H9 (cell line): ENCODE data around the gene HDAC5. TPM values are rescaled to one million over a fixed set of nuclear protein-coding genes. Genes with fewer than 3 reads are reported as not detected.
A peak's percentile ranks its signal among the peaks of the same experiment; 100 is the strongest.
"Not testable (repeated sequence)": the region's sequence is repeated elsewhere in the genome, so short reads cannot be mapped to it uniquely, and the experiment has no call there.

Experiments used
- DNase-seq: peaks from one replicate; pipeline ENCODE4 v3.0.0-alpha.2; 2017
- H2AFZ ChIP-seq: one replicate; pipeline ENCODE4 v1.6.1; 2013; ENCODE audit warnings: mild to moderate bottlenecking, low read length, control low read depth, moderate library complexity
- H2AK5ac ChIP-seq: 2 replicates; pipeline ENCODE4 v1.6.1; 2013; ENCODE audit warnings: low read length, control low read depth, mixed read lengths; ENCODE audit not compliant: insufficient read length
- H2BK120ac ChIP-seq: one replicate; pipeline ENCODE4 v1.6.1; 2013; ENCODE audit warnings: low read depth, mild to moderate bottlenecking, low read length, control low read depth, inconsistent platforms; ENCODE audit not compliant: poor library complexity, severe bottlenecking
- H2BK12ac ChIP-seq: 2 replicates; pipeline ENCODE4 v1.6.1; 2013; ENCODE audit warnings: low read length, control low read depth, mixed read lengths, low read depth; ENCODE audit not compliant: insufficient read length
- H2BK15ac ChIP-seq: 2 replicates; pipeline ENCODE4 v1.6.1; 2013; ENCODE audit warnings: low read depth, low read length, control low read depth
- H2BK20ac ChIP-seq: one replicate; pipeline ENCODE4 v1.6.1; 2013; ENCODE audit warnings: low read depth, mild to moderate bottlenecking, low read length, control low read depth, inconsistent platforms; ENCODE audit not compliant: poor library complexity, severe bottlenecking
- H2BK5ac ChIP-seq: 2 replicates; pipeline ENCODE4 v1.6.1; 2013; ENCODE audit warnings: low read length, control low read depth, mixed read lengths; ENCODE audit not compliant: insufficient read length
- H3K14ac ChIP-seq: 2 replicates; pipeline ENCODE4 v1.6.1; 2013; ENCODE audit warnings: low read length, control low read depth; ENCODE audit not compliant: insufficient read depth
- H3K18ac ChIP-seq: 2 replicates; pipeline ENCODE4 v1.6.1; 2013; ENCODE audit warnings: low read depth, mild to moderate bottlenecking, mixed read lengths, low read length, control low read depth; ENCODE audit not compliant: insufficient read length
- H3K23ac ChIP-seq: 2 replicates; pipeline ENCODE4 v1.6.1; 2013; ENCODE audit warnings: low read length, control low read depth, mixed read lengths, low read depth; ENCODE audit not compliant: insufficient read length
- H3K23me2 ChIP-seq: 2 replicates; pipeline ENCODE4 v1.6.1; 2013; ENCODE audit warnings: low read depth, mild to moderate bottlenecking, mixed read lengths, low read length, control low read depth; ENCODE audit not compliant: insufficient read length, poor library complexity, severe bottlenecking
- H3K27ac ChIP-seq: 2 replicates; pipeline ENCODE4 v1.5.1; 2013; ENCODE audit warnings: low read length, control low read depth, mixed read lengths, low read depth; ENCODE audit not compliant: insufficient read length
- H3K27me3 ChIP-seq: 2 replicates; pipeline ENCODE4 v1.6.1; 2013; ENCODE audit warnings: low read length, control low read depth, inconsistent platforms; ENCODE audit not compliant: insufficient read depth
- H3K4ac ChIP-seq: 2 replicates; pipeline ENCODE4 v1.6.1; 2013; ENCODE audit warnings: low read depth, mild to moderate bottlenecking, control low read depth, inconsistent platforms, low read length, moderate library complexity
- H3K4me1 ChIP-seq: 2 replicates; pipeline ENCODE4 v1.6.1; 2013; ENCODE audit warnings: low read length, control low read depth, inconsistent platforms; ENCODE audit not compliant: insufficient read depth
- H3K4me2 ChIP-seq: 2 replicates; pipeline ENCODE4 v1.6.1; 2013; ENCODE audit warnings: low read length, control low read depth, mixed read lengths; ENCODE audit not compliant: insufficient read length, insufficient read depth
- H3K56ac ChIP-seq: 2 replicates; pipeline ENCODE4 v1.6.1; 2013; ENCODE audit warnings: low read depth, mild to moderate bottlenecking, mixed read lengths, low read length, control low read depth; ENCODE audit not compliant: insufficient read length
- H3K79me1 ChIP-seq: 2 replicates; pipeline ENCODE4 v1.6.1; 2013; ENCODE audit warnings: low read depth, mild to moderate bottlenecking, moderate library complexity, low read length, control low read depth, inconsistent platforms; ENCODE audit not compliant: insufficient read depth, poor library complexity, severe bottlenecking
- H3K79me2 ChIP-seq: 2 replicates; pipeline ENCODE4 v1.6.1; 2013; ENCODE audit warnings: low read length, control low read depth, inconsistent platforms; ENCODE audit not compliant: insufficient read depth
- H3K9ac ChIP-seq: 2 replicates; pipeline ENCODE4 v1.6.1; 2013; ENCODE audit warnings: low read length, control low read depth, mixed read lengths; ENCODE audit not compliant: insufficient read length; ENCODE audit errors: extremely low read depth
- H3K9me3 ChIP-seq: one replicate; pipeline ENCODE4 v1.6.1; 2013; ENCODE audit warnings: low read depth, low read length, inconsistent platforms; ENCODE audit not compliant: control insufficient read depth
- H3T11ph ChIP-seq: one replicate; pipeline ENCODE4 v1.6.1; 2013; ENCODE audit warnings: mild to moderate bottlenecking, low read length, control low read depth, inconsistent platforms
- H4K20me1 ChIP-seq: one replicate; pipeline ENCODE4 v1.6.1; 2013; ENCODE audit not compliant: control insufficient read depth, insufficient read length, insufficient read depth
- H4K5ac ChIP-seq: 2 replicates; pipeline ENCODE4 v1.6.1; 2013; ENCODE audit warnings: low read depth, mild to moderate bottlenecking, mixed read lengths, low read length, control low read depth; ENCODE audit not compliant: insufficient read length
- H4K8ac ChIP-seq: replicated peaks from 2 replicates; pipeline ENCODE4 v1.6.1; 2013; ENCODE audit warnings: low read length, control low read depth, mixed read lengths, low read depth; ENCODE audit not compliant: insufficient read length
- H4K91ac ChIP-seq: 2 replicates; pipeline ENCODE4 v1.6.1; 2013; ENCODE audit warnings: low read depth, mild to moderate bottlenecking, moderate library complexity, mixed read lengths, low read length, control low read depth; ENCODE audit not compliant: insufficient read length
- H3K27ac Mint-ChIP-seq, 3 experiments: 2 replicates in 2 of 3; 3 replicates in 1 of 3; pipeline ENCODE4 v1.8.0; 2020 to 2021; ENCODE audit warnings: mixed read lengths in 3 of 3, mild to moderate bottlenecking in 1 of 3, moderate library complexity in 1 of 3
- H3K27me3 Mint-ChIP-seq: 2 replicates; pipeline ENCODE4 v1.8.0; 2021; ENCODE audit warnings: low read depth, mild to moderate bottlenecking, moderate library complexity, mixed read lengths
- H3K36me3 Mint-ChIP-seq, 3 experiments: 2 replicates in 2 of 3; 3 replicates in 1 of 3; pipeline ENCODE4 v1.8.0; 2020 to 2021; ENCODE audit warnings: low read depth in 3 of 3, mixed read lengths in 3 of 3; ENCODE audit not compliant: insufficient read depth in 1 of 3
- H3K4me1 Mint-ChIP-seq, 2 experiments: 2 replicates each; pipeline ENCODE4 v1.8.0; 2020; ENCODE audit warnings: mixed read lengths in 2 of 2
- H3K4me3 Mint-ChIP-seq, 2 experiments: 2 replicates in 1 of 2; 3 replicates in 1 of 2; pipeline ENCODE4 v1.8.0; 2020 to 2021; ENCODE audit warnings: mild to moderate bottlenecking in 2 of 2, mixed read lengths in 2 of 2, moderate library complexity in 1 of 2
- H3K9me3 Mint-ChIP-seq, 2 experiments: 2 replicates in 1 of 2; 3 replicates in 1 of 2; pipeline ENCODE4 v1.8.0; 2020; ENCODE audit warnings: mild to moderate bottlenecking in 2 of 2, mixed read lengths in 2 of 2, moderate library complexity in 1 of 2
- CTCF ChIP-seq: fragments of 200-600 bp; sonication (generic); conservative IDR thresholded peaks from 3 replicates; pipeline ENCODE4 v1.8.0; 2021; ENCODE audit warnings: antibody characterized with exemption, mild to moderate bottlenecking
- WGBS: extraction: QIAGEN DNeasy Blood & Tissue Kit; methylation state at CpG from one replicate; pipeline ENCODE4 v1.1.7; 2013; ENCODE audit warnings: missing lambda C conversion rate, low lambda C conversion rate, mixed read lengths; ENCODE audit not compliant: insufficient read length; ENCODE audit errors: extremely low coverage; 5-methylcytosine and 5-hydroxymethylcytosine counted together
- total RNA-seq: library from RNA; stranded (reverse); gene quantifications from 2 replicates; pipeline ENCODE4 v1.2.1, GENCODE V29; 2021

The HDAC5 gene
- total RNA-seq, 1 experiment from 2014 or later, result 39.5 TPM

- Histone ChIP-seq H3K14ac (no peak overlapping the region), H3K4ac (no peak overlapping the region), H3K23me2 (no peaks in the 10 kb centered on the region), H4K20me1 (no peaks in the 10 kb centered on the region), H3K9me3 (no peaks in the 10 kb centered on the region), H3K23ac (no peak overlapping the region), H4K8ac (no peak overlapping the region), H3K18ac (no peak overlapping the region), H2BK5ac (no peak overlapping the region), H3T11ph (no peak overlapping the region), H4K91ac (no peak overlapping the region), H3K56ac (no peak overlapping the region), H3K4me2 (no peak overlapping the region), H3K27ac (no peak overlapping the region), H2AK5ac (no peak overlapping the region), H3K9ac (no peak overlapping the region), H2BK20ac (no peak overlapping the region), H4K5ac (no peak overlapping the region), H3K4me1 (no peaks in the 10 kb centered on the region), H2BK15ac (no peak overlapping the region), H2BK120ac (no peak overlapping the region), H3K27me3 (no peaks in the 10 kb centered on the region), H2BK12ac (no peak overlapping the region), H3K79me1 (peaks cover 18% of the 10 kb centered on the region), H3K79me2 (peaks cover 23% of the 10 kb centered on the region), H2AFZ (no peak overlapping the region)
- TF ChIP-seq CTCF, result no peak
- Mint-ChIP-seq H3K36me3 (peaks cover 32 to 82% (median 65%) of the 10 kb centered on the region in 3 experiments), H3K9me3 (no peaks in the 10 kb centered on the region), H3K27me3 (no peaks in the 10 kb centered on the region), H3K4me3 (no peak overlapping the region), H3K27ac (peak overlapping the region in 1 of 3 experiments; percentile 40; a peak in 1 of 7 replicates), H3K4me1 (peaks cover 5 to 6% of the 10 kb centered on the region in 2 experiments)
- no CpG with 5 or more reads among the region's 9 CpGs for WGBS
- no peak for DNase-seq
Observed at GRCh38 chr17:44049294-44050060, 74.0 kb downstream of the HDAC5 start.

- not testable (repeated sequence) for H4K20me1 ChIP-seq, H3K23me2 ChIP-seq, H3K4me3 Mint-ChIP-seq, H4K5ac ChIP-seq, H3K14ac ChIP-seq, H2BK15ac ChIP-seq, H3K4me2 ChIP-seq, H3K56ac ChIP-seq, H3K4me1 ChIP-seq, H3K27me3 Mint-ChIP-seq, H3K27ac Mint-ChIP-seq, H2BK120ac ChIP-seq, H3K18ac ChIP-seq, H2BK20ac ChIP-seq, H3T11ph ChIP-seq, H3K23ac ChIP-seq, H3K27ac ChIP-seq, DNase-seq, H3K4ac ChIP-seq, H3K9me3 ChIP-seq, H3K27me3 ChIP-seq, H4K91ac ChIP-seq, H3K9me3 Mint-ChIP-seq, H4K8ac ChIP-seq, H2BK5ac ChIP-seq, H2AFZ ChIP-seq, H2AK5ac ChIP-seq, H2BK12ac ChIP-seq, H3K9ac ChIP-seq
- H3K79me2 ChIP-seq, result peaks cover 17% of the 10 kb centered on the region
- H3K79me1 ChIP-seq, result peaks cover 20% of the 10 kb centered on the region
- WGBS, result no CpG with 5 or more reads among the region's 7 CpGs
- H3K4me1 Mint-ChIP-seq, result peaks cover 8 to 13% of the 10 kb centered on the region in 2 experiments
- peaks cover 18 to 60% (median 48%) of the 10 kb centered on the region in 3 experiments for H3K36me3 Mint-ChIP-seq
Observed at GRCh38 chr17:44046893-44047292, 76.5 kb downstream of the HDAC5 start.
